Hepatocyte (in vitro differentiated cells): ENCODE results near the gene FAM20C.

ENCODE experiments used
- EZH2phosphoT487 ChIP-seq: fragments of 200-600 bp; sonication (generic); IDR thresholded peaks from one replicate; pipeline ENCODE4 v1.6.1; 2018; ENCODE audit warnings: antibody characterized with exemption, mild to moderate bottlenecking, low read depth, moderate library complexity; ENCODE audit not compliant: unreplicated experiment, severe bottlenecking
- TF ChIP-seq, protein P1 (sequence below): fragments of 200-600 bp; sonication (generic); IDR thresholded peaks from 2 replicates; pipeline ENCODE4 v1.5.1; 2016; ENCODE audit warnings: antibody characterized with exemption, mild to moderate bottlenecking; ENCODE audit not compliant: poor library complexity

- TF ChIP-seq, protein P1, sequence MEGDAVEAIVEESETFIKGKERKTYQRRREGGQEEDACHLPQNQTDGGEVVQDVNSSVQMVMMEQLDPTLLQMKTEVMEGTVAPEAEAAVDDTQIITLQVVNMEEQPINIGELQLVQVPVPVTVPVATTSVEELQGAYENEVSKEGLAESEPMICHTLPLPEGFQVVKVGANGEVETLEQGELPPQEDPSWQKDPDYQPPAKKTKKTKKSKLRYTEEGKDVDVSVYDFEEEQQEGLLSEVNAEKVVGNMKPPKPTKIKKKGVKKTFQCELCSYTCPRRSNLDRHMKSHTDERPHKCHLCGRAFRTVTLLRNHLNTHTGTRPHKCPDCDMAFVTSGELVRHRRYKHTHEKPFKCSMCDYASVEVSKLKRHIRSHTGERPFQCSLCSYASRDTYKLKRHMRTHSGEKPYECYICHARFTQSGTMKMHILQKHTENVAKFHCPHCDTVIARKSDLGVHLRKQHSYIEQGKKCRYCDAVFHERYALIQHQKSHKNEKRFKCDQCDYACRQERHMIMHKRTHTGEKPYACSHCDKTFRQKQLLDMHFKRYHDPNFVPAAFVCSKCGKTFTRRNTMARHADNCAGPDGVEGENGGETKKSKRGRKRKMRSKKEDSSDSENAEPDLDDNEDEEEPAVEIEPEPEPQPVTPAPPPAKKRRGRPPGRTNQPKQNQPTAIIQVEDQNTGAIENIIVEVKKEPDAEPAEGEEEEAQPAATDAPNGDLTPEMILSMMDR: no peak
- TF ChIP-seq EZH2phosphoT487: no peak
Observed at GRCh38 chr7:259751-260405, 67.5 kb downstream of the FAM20C start.
